22Rv1 (cell line): Measurements from ENCODE around the gene DOC2A.

Experiments used
- CTCF ChIP-seq: fragments of 450-650 bp; IDR thresholded peaks from 2 replicates; pipeline ENCODE4 v1.5.1; 2017; ENCODE audit warnings: mild to moderate bottlenecking
- ZFX ChIP-seq: fragments of 450-650 bp; IDR thresholded peaks from 2 replicates; pipeline ENCODE4 v1.6.1; 2017; ENCODE audit warnings: antibody characterized with exemption, borderline replicate concordance

GRCh38 chr16:30006659-30007377 lies 4.0 kb downstream of the DOC2A start:
- TF ChIP-seq CTCF (no peak), ZFX (no peak)
